Transverse colon (tissue), 4 donors: ENCODE data around the gene RAPGEF1.

Experiments
- POLR2A ChIP-seq: fragments of 450-650 bp; IDR thresholded peaks from one replicate; pipeline ENCODE4 v1.6.1; 2016; ENCODE audit warnings: antibody characterized with exemption, mild to moderate bottlenecking, moderate library complexity
- POLR2AphosphoS5 ChIP-seq, 3 donors: sonication (generic); formaldehyde crosslinking; IDR thresholded peaks; one replicate each; pipeline ENCODE4 v1.6.1; 2016; ENCODE audit warnings: antibody characterized with exemption in 3 of 3
- TF ChIP-seq, protein P1 (sequence below), 5 experiments: fragments of 200-600 bp in 3 of 5; fragments of 450-650 bp in 2 of 5; sonication (generic) in 3 of 5; IDR thresholded peaks; 1 replicate in 2 of 5; 2 replicates in 3 of 5; pipeline ENCODE4 v1.5.1; 2016 to 2017; ENCODE audit warnings: antibody characterized with exemption in 5 of 5, inconsistent platforms in 3 of 5, mild to moderate bottlenecking in 2 of 5, moderate library complexity in 1 of 5

DNA sequence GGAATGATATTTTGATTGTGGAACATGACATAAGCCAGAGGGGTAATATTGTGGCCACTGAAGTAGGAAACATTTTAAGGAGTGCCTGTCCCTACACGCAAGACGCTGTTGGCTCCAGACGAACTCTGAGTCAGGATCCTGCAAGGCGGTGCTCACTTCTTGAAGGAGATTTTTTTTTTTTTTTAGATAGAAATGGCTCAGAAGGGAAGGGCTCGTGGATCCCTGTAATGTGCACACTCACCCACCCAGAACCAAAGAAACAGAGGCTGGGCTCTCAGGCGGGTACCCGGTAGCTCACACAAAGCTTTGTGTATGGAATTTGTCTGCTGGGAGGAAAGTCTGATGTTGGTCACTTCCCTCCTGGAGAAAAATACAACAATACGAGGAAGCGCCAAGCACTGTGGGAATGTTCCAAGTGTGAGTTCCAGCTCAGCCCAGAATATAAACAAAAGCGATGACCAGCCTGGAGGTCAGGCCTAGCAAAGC, 25.7 kb downstream of the RAPGEF1 start:
- no peak for TF ChIP-seq POLR2A
- TF ChIP-seq, protein P1, sequence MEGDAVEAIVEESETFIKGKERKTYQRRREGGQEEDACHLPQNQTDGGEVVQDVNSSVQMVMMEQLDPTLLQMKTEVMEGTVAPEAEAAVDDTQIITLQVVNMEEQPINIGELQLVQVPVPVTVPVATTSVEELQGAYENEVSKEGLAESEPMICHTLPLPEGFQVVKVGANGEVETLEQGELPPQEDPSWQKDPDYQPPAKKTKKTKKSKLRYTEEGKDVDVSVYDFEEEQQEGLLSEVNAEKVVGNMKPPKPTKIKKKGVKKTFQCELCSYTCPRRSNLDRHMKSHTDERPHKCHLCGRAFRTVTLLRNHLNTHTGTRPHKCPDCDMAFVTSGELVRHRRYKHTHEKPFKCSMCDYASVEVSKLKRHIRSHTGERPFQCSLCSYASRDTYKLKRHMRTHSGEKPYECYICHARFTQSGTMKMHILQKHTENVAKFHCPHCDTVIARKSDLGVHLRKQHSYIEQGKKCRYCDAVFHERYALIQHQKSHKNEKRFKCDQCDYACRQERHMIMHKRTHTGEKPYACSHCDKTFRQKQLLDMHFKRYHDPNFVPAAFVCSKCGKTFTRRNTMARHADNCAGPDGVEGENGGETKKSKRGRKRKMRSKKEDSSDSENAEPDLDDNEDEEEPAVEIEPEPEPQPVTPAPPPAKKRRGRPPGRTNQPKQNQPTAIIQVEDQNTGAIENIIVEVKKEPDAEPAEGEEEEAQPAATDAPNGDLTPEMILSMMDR (IDR thresholded peaks at IDR 0.05), result no peak
- TF ChIP-seq POLR2AphosphoS5 (IDR thresholded peaks at IDR 0.05), result peak; percentile 16 to 46 (median 31)
